HFFc6 (cell line): ENCODE measurements around the gene CALML3. TPM values are rescaled to one million over a fixed set of nuclear protein-coding genes. Genes with fewer than 3 reads are reported as not detected.

Experiments used
- DNase-seq: peaks from one replicate; pipeline ENCODE4 v3.0.0-alpha.2; 2018
- H3K27ac Mint-ChIP-seq: 2 replicates; pipeline ENCODE4 v1.8.0; 2020; ENCODE audit warnings: mild to moderate bottlenecking, mixed read lengths
- H3K27me3 Mint-ChIP-seq: 2 replicates; pipeline ENCODE4 v1.8.0; 2021; ENCODE audit warnings: mild to moderate bottlenecking, moderate library complexity, mixed read lengths; ENCODE audit not compliant: insufficient read depth
- H3K36me3 Mint-ChIP-seq: 2 replicates; pipeline ENCODE4 v1.8.0; 2021; ENCODE audit warnings: low read depth, mixed read lengths
- H3K4me1 Mint-ChIP-seq: 2 replicates; pipeline ENCODE4 v1.8.0; 2020; ENCODE audit warnings: low read depth, mixed read lengths
- H3K4me3 Mint-ChIP-seq: 2 replicates; pipeline ENCODE4 v1.8.0; 2020; ENCODE audit warnings: mild to moderate bottlenecking, moderate library complexity, mixed read lengths
- H3K9me3 Mint-ChIP-seq: 2 replicates; pipeline ENCODE4 v1.8.0; 2020; ENCODE audit warnings: mild to moderate bottlenecking, mixed read lengths
- total RNA-seq, 6 experiments: library from RNA; stranded (reverse); fragmentation: NEBNext Ultra II Directional; extraction: Animal tissue kit (Norgen Biotek cat#: 25700); gene quantifications; 2 replicates in 1 of 6; 3 replicates in 5 of 6; pipeline ENCODE4 v1.2.3, GENCODE V29; 2021
- TF ChIP-seq, protein P1 (sequence below): fragments of 200-600 bp; sonication (generic); IDR thresholded peaks from 2 replicates; pipeline ENCODE4 v1.5.0; 2021; ENCODE audit warnings: antibody characterized with exemption, mild to moderate bottlenecking

Gene CALML3
- total RNA-seq, 6 experiments from 2014 or later, result not detected

DNA sequence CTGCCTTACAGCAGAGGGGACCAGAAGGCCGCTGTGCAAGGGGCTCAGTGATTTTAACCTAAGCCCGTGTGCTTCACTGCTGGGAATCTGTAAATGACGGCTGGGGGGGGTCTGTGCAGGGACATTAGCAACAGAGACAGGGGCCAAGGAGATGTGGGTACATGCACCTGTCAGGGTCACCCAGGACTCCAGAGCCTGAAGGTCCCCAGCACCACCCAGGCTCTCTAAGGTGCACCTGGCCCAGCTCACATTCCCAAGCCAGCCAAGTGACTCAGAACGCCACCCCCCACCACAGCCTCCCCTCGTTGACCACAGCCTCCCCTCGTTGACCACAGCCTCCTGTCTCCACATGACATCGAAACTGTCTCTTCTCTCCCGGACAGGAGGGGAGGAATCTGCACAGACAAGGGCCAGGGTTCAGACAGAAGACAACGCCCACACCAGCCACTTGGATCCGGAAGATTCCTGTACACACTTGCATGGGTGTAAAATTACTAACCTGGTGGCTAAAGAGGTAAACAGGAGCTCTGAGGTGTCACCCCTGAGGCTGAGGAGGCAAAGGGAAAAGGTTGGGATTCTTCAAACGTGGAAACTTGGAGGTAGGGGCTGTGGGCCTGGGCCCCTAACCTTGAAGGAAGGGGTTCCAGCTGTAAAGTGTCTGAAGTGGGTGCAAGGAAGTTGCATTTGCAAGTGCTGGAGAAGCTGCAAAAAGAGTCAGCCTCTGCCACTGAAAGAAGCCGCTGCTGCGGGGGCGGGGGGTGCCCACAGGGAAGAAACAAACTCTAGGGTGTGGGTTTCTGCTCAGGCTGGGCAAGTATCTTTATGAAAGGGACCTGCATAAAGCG is 27.0 kb downstream of the CALML3 start:
- H3K9me3 Mint-ChIP-seq, result no peaks in the 10 kb centered on the region
- no peaks in the 10 kb centered on the region for H3K36me3 Mint-ChIP-seq
- no peak overlapping the region for H3K27ac Mint-ChIP-seq
- no peaks in the 10 kb centered on the region; the same call in none of the 2 replicates for H3K27me3 Mint-ChIP-seq
- TF ChIP-seq, protein P1, sequence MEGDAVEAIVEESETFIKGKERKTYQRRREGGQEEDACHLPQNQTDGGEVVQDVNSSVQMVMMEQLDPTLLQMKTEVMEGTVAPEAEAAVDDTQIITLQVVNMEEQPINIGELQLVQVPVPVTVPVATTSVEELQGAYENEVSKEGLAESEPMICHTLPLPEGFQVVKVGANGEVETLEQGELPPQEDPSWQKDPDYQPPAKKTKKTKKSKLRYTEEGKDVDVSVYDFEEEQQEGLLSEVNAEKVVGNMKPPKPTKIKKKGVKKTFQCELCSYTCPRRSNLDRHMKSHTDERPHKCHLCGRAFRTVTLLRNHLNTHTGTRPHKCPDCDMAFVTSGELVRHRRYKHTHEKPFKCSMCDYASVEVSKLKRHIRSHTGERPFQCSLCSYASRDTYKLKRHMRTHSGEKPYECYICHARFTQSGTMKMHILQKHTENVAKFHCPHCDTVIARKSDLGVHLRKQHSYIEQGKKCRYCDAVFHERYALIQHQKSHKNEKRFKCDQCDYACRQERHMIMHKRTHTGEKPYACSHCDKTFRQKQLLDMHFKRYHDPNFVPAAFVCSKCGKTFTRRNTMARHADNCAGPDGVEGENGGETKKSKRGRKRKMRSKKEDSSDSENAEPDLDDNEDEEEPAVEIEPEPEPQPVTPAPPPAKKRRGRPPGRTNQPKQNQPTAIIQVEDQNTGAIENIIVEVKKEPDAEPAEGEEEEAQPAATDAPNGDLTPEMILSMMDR, result no peak
- no peak for DNase-seq
- H3K4me1 Mint-ChIP-seq, result peaks cover 13% of the 10 kb centered on the region
- no peak overlapping the region for H3K4me3 Mint-ChIP-seq

DNA sequence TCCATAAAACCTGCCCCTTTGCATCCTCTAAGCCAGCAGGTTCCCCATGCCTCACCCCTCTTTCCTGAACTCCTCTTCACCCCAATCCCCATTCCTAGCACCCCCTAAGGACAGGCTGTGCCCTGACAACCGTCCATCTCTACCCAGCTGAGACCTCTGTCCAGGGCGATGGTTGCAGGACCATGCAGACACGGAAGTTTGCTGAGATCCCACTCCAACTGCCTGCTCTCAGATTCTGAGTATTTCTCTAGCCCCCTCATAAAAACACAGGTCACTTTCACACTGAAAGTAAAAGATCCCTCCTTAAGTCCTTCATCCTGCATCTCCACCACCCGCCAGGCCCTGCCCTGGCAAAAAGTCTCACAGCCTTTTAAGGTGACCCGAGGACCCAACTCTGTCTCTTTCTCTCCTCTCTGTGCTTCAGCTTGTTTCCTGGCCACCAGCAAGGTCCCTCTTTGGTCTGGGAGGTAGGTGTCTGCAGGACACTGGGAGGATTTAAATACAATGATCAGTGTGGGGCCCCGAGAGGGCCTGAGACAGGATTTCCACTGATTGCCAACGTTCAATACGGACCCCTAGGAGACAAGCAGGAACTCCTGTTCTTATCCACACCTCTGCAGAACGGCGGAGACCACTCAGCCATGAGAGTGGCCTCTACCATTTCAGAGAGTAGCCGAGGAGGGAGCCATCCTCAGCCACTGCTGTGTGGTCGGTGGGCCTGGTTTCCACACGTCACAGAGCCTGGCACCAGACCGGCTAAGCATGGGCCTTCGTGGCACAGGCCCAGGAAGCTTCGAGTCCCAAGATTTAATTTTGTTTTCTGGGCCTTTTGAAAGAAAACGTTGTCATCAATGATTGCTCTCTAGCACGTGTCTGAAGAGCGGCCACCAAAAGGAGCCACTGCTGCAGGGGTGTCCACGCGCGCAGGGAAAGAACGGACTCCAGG is 27.9 kb downstream of the CALML3 start:
- no peaks in the 10 kb centered on the region for H3K9me3 Mint-ChIP-seq
- TF ChIP-seq, protein P1, result no peak
- no peak overlapping the region for H3K4me3 Mint-ChIP-seq
- DNase-seq, result no peak
- peaks cover 13% of the 10 kb centered on the region for H3K4me1 Mint-ChIP-seq
- no peaks in the 10 kb centered on the region; the same call in none of the 2 replicates for H3K27me3 Mint-ChIP-seq
- H3K36me3 Mint-ChIP-seq, result no peaks in the 10 kb centered on the region
- no peak overlapping the region for H3K27ac Mint-ChIP-seq

DNA sequence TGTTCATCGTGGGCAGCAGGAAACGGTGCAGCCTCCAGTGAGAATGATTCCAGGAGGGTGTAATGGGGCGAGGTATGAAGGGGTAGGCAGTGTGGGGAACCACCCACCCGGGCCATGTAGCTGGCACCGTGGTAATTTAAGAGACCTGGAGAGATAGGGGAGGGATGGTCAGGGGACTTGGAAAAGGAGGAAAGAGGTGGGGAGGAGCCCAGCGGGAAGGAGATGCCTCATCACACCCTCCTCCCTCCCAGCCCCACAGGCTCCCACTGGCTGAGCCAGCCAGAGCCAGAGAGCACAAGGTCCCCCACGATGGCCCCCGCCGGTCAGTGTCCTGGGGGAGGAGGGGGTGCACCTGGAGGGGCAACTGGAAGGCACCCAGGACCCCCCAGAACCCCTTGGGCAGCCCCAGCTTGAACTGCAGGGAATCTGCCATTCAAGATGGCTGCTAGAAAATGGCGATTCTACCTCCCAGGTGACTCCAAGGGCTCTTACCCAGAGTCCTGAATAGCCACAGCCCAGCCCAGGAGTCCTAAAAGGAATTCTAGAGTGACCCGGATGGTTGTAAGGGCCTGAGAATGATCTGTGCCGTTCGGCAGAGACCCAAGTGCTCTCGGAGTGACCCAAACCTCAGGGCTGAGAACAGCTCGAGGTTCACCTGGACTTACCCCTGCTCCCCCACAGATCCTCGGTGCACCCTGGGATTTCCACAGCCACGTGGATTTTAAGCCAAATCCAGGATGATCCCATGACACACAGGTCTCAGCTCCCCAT is 28.8 kb downstream of the CALML3 start:
- Mint-ChIP-seq H3K27ac (no peak overlapping the region), H3K9me3 (no peaks in the 10 kb centered on the region), H3K4me1 (peaks cover 14% of the 10 kb centered on the region), H3K4me3 (no peak overlapping the region), H3K27me3 (no peaks in the 10 kb centered on the region; the same call in 1 of the 2 replicates), H3K36me3 (no peaks in the 10 kb centered on the region)
- no peak for DNase-seq
- TF ChIP-seq, protein P1, result no peak

DNA sequence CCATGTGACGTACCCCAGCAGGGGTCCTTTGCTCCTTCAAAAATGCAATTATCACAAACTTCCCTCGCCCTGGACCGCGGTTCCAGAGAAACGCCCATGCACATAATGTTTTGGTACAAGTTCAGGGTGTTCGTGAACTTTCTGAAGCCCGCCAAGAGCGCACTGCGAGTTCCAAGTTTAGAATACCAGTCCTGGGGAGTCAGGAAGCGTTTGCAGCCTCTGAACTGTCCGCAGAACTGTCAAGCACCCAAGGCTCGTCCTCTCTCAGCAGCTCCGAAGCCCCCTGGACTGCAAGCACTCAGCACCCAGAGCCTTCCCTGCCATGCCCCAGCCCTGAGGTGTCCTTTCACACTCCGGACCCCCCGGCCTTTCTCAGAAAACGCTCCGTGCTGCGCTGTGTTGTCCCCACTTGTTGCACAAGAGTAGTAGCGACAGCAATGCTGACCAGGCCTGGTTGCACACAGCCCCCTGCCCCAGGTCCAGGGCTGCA is 30.3 kb downstream of the CALML3 start:
- Mint-ChIP-seq H3K4me3 (peak overlapping the region; percentile 1; the same call in 1 of the 2 replicates), H3K9me3 (no peaks in the 10 kb centered on the region), H3K27ac (no peak overlapping the region), H3K27me3 (peaks cover 1% of the 10 kb centered on the region), H3K4me1 (peaks cover 29% of the 10 kb centered on the region), H3K36me3 (no peaks in the 10 kb centered on the region)
- TF ChIP-seq, protein P1, result no peak
- no peak for DNase-seq

DNA sequence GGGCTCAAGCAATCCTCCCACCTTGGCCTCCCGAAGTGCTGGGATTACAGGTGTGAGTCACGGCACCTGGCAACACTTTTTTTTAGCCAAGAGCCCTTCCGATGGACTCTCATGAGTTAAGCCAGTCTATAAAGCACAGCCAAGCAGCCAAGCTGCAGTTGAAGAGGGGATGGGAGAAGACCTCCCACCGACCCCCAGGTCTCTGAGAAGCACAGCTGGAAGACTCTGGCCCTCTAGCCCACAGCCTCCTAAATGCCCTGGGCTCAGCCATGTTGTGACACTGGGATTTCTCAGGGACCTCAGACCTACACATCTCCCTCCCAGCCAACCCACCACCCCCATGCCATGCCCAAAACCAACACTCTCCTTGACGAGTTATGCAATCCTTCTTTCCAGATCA is 31.1 kb downstream of the CALML3 start:
- TF ChIP-seq, protein P1, result no peak
- H3K4me1 Mint-ChIP-seq, result peaks cover 37% of the 10 kb centered on the region
- peaks cover 1% of the 10 kb centered on the region for H3K27me3 Mint-ChIP-seq

More for the DNA sequence above, 31.1 kb downstream of the CALML3 start:
- Mint-ChIP-seq H3K9me3 (no peaks in the 10 kb centered on the region), H3K36me3 (no peaks in the 10 kb centered on the region), H3K4me3 (no peak overlapping the region), H3K27ac (no peak overlapping the region)
- DNase-seq, result no peak
